NCI-H526 (cell line): ENCODE results near the gene PAF1.

Experiments used
- DNase-seq, 2 experiments: peaks; one replicate each; lab custom pipeline; 2025; lab: John Stamatoyannopoulos, UW

The PAF1 gene

GRCh38 chr19:39390751-39391437 is at the start of gene PAF1, which contains the start of gene MED29:
Gene PAF1 (minus strand): TSS chr19:39391106. CDS start chr19:39390864, 242 bp downstream.
Gene MED29 (plus strand): TSS chr19:39391378. CDS start chr19:39391423, 45 bp downstream.
- peak; percentile 100 for DNase-seq

- no peak for DNase-seq
Measured at GRCh38 chr19:39438270-39438934, 47.5 kb upstream of the PAF1 start.

GRCh38 chr19:39436350-39436716 is 45.4 kb upstream of the PAF1 start:
- DNase-seq: no peak

GRCh38 chr19:39435499-39436349 is 44.8 kb upstream of the PAF1 start, which contains the start of gene RPS16:
Gene RPS16 (minus strand): TSS chr19:39435949. CDS start chr19:39435895, 54 bp downstream.
- peak; percentile 96 to 100 for DNase-seq

GRCh38 chr19:39434123-39435076 is 43.5 kb upstream of the PAF1 start:
- DNase-seq: no peak

GRCh38 chr19:39433480-39434079 is 42.7 kb upstream of the PAF1 start:
- no peak for DNase-seq

GRCh38 chr19:39432677-39433025 is 41.7 kb upstream of the PAF1 start:
- DNase-seq: no peak

GRCh38 chr19:39430675-39431593 is 40.0 kb upstream of the PAF1 start:
- no peak for DNase-seq

- peak in 1 of 2 experiments; percentile 30 for DNase-seq
Measured at GRCh38 chr19:39428283-39429112, 37.6 kb upstream of the PAF1 start.

- DNase-seq: no peak
Measured at GRCh38 chr19:39427707-39428106, 36.8 kb upstream of the PAF1 start.

- DNase-seq: no peak
Measured at GRCh38 chr19:39426170-39426569, 35.3 kb upstream of the PAF1 start.

- no peak for DNase-seq
Measured at GRCh38 chr19:39425744-39426143, 34.8 kb upstream of the PAF1 start.

- DNase-seq: no peak
Measured at GRCh38 chr19:39424934-39425333, 34.0 kb upstream of the PAF1 start.

GRCh38 chr19:39423258-39424086 is 32.6 kb upstream of the PAF1 start:
- DNase-seq: no peak

- no peak for DNase-seq
Measured at GRCh38 chr19:39422020-39422419, 31.1 kb upstream of the PAF1 start.

GRCh38 chr19:39420769-39421168 is 29.9 kb upstream of the PAF1 start:
- no peak for DNase-seq

GRCh38 chr19:39419003-39419402 is 28.1 kb upstream of the PAF1 start:
- DNase-seq: no peak
